ENCODE measurements around the gene RASSF7. TPM values are rescaled to one million over a fixed set of nuclear protein-coding genes. Genes with fewer than 3 reads are reported as not detected.

The RASSF7 gene
- total and polyA plus RNA-seq, 2 of the 8 experiments (the other 6 are each of a cell fraction or from before 2014, with no cell fraction given): 22.3 to 43.9 TPM

DNA sequence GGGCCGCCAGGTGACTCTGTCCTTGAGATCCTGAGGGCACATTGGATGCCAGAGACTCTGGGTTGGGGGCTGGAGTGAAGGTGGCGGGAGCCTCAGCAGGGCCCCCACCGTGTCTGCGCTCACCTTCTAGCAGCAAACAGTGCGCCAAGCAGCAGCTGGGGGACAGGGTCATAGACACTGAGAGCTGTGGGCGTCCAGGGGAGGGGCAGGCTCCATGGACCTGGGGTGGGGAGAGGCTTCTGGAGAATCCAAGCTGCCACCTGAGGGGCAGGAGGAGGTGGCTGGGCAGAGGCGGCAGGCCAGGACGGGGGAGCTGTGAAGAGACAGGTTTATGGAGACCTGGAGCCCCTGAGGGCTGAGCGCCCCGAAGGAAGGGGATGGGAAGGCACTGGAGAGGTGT lies 23.5 kb downstream of the RASSF7 start (continued):
- TF ChIP-seq SIX5 (IDR thresholded peaks at IDR 0.05; ENCODE audit: low read depth, low read length) (no peak), NRF1 (IDR thresholded peaks at IDR 0.05; ENCODE audit: low read depth, low read length) (no peak), CBX5 (IDR thresholded peaks at IDR 0.05; ENCODE audit: low read depth, low read length) (no peak), EGR1 (IDR thresholded peaks at IDR 0.05; ENCODE audit: borderline replicate concordance, low read depth, low read length) (no peak), POLR2AphosphoS5 (IDR thresholded peaks at IDR 0.05; ENCODE audit: low read depth, low read length) (no peak), SP1 (IDR thresholded peaks at IDR 0.05; ENCODE audit: low read depth, low read length) (no peak), BACH1 (IDR thresholded peaks at IDR 0.05; ENCODE audit: low read length) (no peak), ASH2L (IDR thresholded peaks at IDR 0.05; ENCODE audit: low read length) (no peak)
- TF ChIP-seq, protein P1, sequence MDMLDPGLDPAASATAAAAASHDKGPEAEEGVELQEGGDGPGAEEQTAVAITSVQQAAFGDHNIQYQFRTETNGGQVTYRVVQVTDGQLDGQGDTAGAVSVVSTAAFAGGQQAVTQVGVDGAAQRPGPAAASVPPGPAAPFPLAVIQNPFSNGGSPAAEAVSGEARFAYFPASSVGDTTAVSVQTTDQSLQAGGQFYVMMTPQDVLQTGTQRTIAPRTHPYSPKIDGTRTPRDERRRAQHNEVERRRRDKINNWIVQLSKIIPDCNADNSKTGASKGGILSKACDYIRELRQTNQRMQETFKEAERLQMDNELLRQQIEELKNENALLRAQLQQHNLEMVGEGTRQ (IDR thresholded peaks at IDR 0.05; ENCODE audit: low read length): no peak
